OCI-LY3 (cell line): ENCODE results near the gene CYP46A1.

Experiments used
- H2AFZ ChIP-seq: fragments of 200-600, 300-600 bp; shearing (Covaris generic); 2 replicates; pipeline ENCODE4 v1.6.0; 2014; ENCODE audit warnings: antibody characterized with exemption, low read depth, low read length
- H3K27ac ChIP-seq: fragments of 200-600, 300-600 bp; sonication (generic); 2 replicates; pipeline ENCODE4 v1.5.1; 2014; ENCODE audit warnings: mild to moderate bottlenecking, low read length, moderate library complexity, mixed read lengths
- H3K27me3 ChIP-seq: fragments of 200-600, 300-600 bp; sonication (generic); 2 replicates; pipeline ENCODE4 v1.6.1; 2014; ENCODE audit warnings: low read depth, low read length, mixed read lengths
- H3K36me3 ChIP-seq: fragments of 200-600, 300-600 bp; sonication (generic); replicated peaks from 2 replicates; pipeline ENCODE3; 2014; ENCODE audit warnings: low read depth, low read length, mixed read lengths
- H3K4me1 ChIP-seq: fragments of 300-600, 200-600 bp; sonication (generic); 2 replicates; pipeline ENCODE4 v1.6.1; 2014; ENCODE audit warnings: low read length, mixed read lengths
- H3K4me2 ChIP-seq: fragments of 200-600, 300-600 bp; sonication (generic); 2 replicates; pipeline ENCODE4 v1.6.1; 2014; ENCODE audit warnings: low read length, mixed read lengths
- H3K4me3 ChIP-seq: fragments of 300-600, 200-600 bp; sonication (generic); 2 replicates; pipeline ENCODE4 v1.5.1; 2014; ENCODE audit warnings: antibody characterized with exemption, mild to moderate bottlenecking, low read length, moderate library complexity
- H3K79me2 ChIP-seq: fragments of 300-600, 200-600 bp; shearing (Covaris generic); 2 replicates; pipeline ENCODE4 v1.6.1; 2014; ENCODE audit warnings: mild to moderate bottlenecking, low read length, mixed read lengths
- H3K9ac ChIP-seq: fragments of 300-600, 200-600 bp; shearing (Covaris generic); 2 replicates; pipeline ENCODE4 v1.6.0; 2014; ENCODE audit warnings: mild to moderate bottlenecking, low read length, moderate library complexity
- H3K9me3 ChIP-seq: fragments of 200-600, 300-600 bp; shearing (Covaris generic); 2 replicates; pipeline ENCODE4 v1.6.1; 2014; ENCODE audit warnings: low read length, mixed read lengths; ENCODE audit not compliant: insufficient read depth
- H4K20me1 ChIP-seq: fragments of 200-600, 300-600 bp; sonication (generic); 2 replicates; pipeline ENCODE4 v1.6.1; 2016; ENCODE audit warnings: low read length, mixed read lengths; ENCODE audit not compliant: insufficient read depth
- CTCF ChIP-seq: fragments of 200-600, 300-600 bp; sonication (generic); IDR thresholded peaks from 2 replicates; pipeline ENCODE4 v1.5.1; 2014; ENCODE audit warnings: antibody characterized with exemption, low read length, low read depth
- EZH2phosphoT487 ChIP-seq: fragments of 200-600 bp; shearing (Covaris generic); IDR thresholded peaks from 2 replicates; pipeline ENCODE4 v1.6.1; 2018; ENCODE audit warnings: antibody characterized with exemption, mixed run types, low read depth

Gene CYP46A1

GRCh38 chr14:99648027-99648784 is 35.9 kb upstream of the CYP46A1 start:
- no peak overlapping the region for H3K9ac ChIP-seq
- H3K27me3 ChIP-seq, result no peaks in the 10 kb centered on the region
- no peak overlapping the region for H3K4me2 ChIP-seq
- TF ChIP-seq CTCF (no peak), EZH2phosphoT487 (no peak)
- no peak overlapping the region for H3K4me3 ChIP-seq
- no peaks in the 10 kb centered on the region for H3K79me2 ChIP-seq
- no peaks in the 10 kb centered on the region for H4K20me1 ChIP-seq
- peaks cover 9% of the 10 kb centered on the region for H3K4me1 ChIP-seq
- H3K36me3 ChIP-seq, result no peaks in the 10 kb centered on the region
- H2AFZ ChIP-seq, result no peak overlapping the region
- no peaks in the 10 kb centered on the region for H3K9me3 ChIP-seq
- H3K27ac ChIP-seq, result no peak overlapping the region

GRCh38 chr14:99649219-99649618 is 34.9 kb upstream of the CYP46A1 start:
- H3K9ac ChIP-seq, result no peak overlapping the region
- TF ChIP-seq CTCF (no peak), EZH2phosphoT487 (no peak)
- H3K4me1 ChIP-seq, result peaks cover 12% of the 10 kb centered on the region
- no peaks in the 10 kb centered on the region for H3K27me3 ChIP-seq
- H3K27ac ChIP-seq, result 0 out of 2 replicates have a peak overlapping the region, but pooled peaks have one; percentile 12
- H3K9me3 ChIP-seq, result no peaks in the 10 kb centered on the region
- H2AFZ ChIP-seq, result no peak overlapping the region; the same call in 1 of the 2 replicates
- peak overlapping the region; percentile 28; the same call in 1 of the 2 replicates for H3K4me2 ChIP-seq
- H3K4me3 ChIP-seq, result no peak overlapping the region
- H4K20me1 ChIP-seq, result no peaks in the 10 kb centered on the region
- H3K79me2 ChIP-seq, result no peaks in the 10 kb centered on the region
- H3K36me3 ChIP-seq, result no peaks in the 10 kb centered on the region

- Histone ChIP-seq H3K36me3 (no peaks in the 10 kb centered on the region), H3K4me3 (no peak overlapping the region), H3K4me1 (peaks cover 15% of the 10 kb centered on the region), H3K4me2 (0 out of 2 replicates have a peak overlapping the region, but pooled peaks have one; percentile 28), H4K20me1 (no peaks in the 10 kb centered on the region), H2AFZ (no peak overlapping the region), H3K27ac (no peak overlapping the region), H3K79me2 (no peaks in the 10 kb centered on the region), H3K27me3 (no peaks in the 10 kb centered on the region), H3K9me3 (no peaks in the 10 kb centered on the region), H3K9ac (no peak overlapping the region)
- TF ChIP-seq CTCF (no peak), EZH2phosphoT487 (no peak)
These were observed 34.5 kb upstream of the CYP46A1 start for GRCh38 chr14:99649643-99650042.

GRCh38 chr14:99650189-99650588 is 33.9 kb upstream of the CYP46A1 start:
- Histone ChIP-seq H3K27me3 (no peaks in the 10 kb centered on the region), H4K20me1 (no peaks in the 10 kb centered on the region)

More at GRCh38 chr14:99650189-99650588, 33.9 kb upstream of the CYP46A1 start:
- Histone ChIP-seq H3K4me3 (no peak overlapping the region), H3K4me1 (peaks cover 15% of the 10 kb centered on the region), H3K9ac (no peak overlapping the region), H2AFZ (no peak overlapping the region), H3K4me2 (no peak overlapping the region), H3K9me3 (no peaks in the 10 kb centered on the region), H3K36me3 (no peaks in the 10 kb centered on the region), H3K79me2 (no peaks in the 10 kb centered on the region), H3K27ac (no peak overlapping the region)
- TF ChIP-seq CTCF (no peak), EZH2phosphoT487 (no peak)
